ENCODE measurements around the gene MED1. TPM values are rescaled to one million over a fixed set of nuclear protein-coding genes. Genes with fewer than 3 reads are reported as not detected.

The MED1 gene
- total and polyA plus RNA-seq, 2 of the 4 experiments (the other 2 are of a cell fraction) = 16.9 to 24.2 TPM

DNA sequence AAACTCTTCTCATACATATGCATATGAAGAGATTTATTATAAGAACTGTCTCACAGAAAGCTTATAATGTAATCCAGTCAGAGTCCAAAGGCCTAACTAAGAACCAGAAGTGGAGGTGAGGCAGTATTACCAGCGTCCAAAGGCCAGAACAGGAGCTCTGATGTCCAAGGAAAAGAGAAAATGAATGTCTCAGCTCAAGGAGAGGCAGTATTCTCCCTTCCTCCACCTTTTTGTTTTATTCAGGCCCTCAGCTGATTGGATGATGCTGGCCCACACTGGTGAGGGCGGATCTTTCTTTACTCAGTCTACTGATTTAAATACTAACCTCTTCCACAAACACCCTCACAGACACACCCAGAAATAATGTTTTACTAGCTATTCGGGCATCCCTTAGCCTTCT lies 93.1 kb downstream of the MED1 start:
- no CpG with 5 or more reads among the region's 3 CpGs for WGBS, 2 experiments (ENCODE audit: extremely low coverage in 2 of 2, insufficient read length in 1 of 2)
- intact Hi-C loops (cut with micrococcal nuclease) (no loop called here), in situ Hi-C loops (cut with MboI; ENCODE audit: low sequenced_read_pairs) (no loop called here), dilution Hi-C loops (cut with HindIII; ENCODE audit: low sequenced_read_pairs, unreplicated experiment) (no loop called here)
- Histone ChIP-seq H3K4me2 (ENCODE audit: low read depth, low read length) (no peak overlapping the region), H2BK20ac (ENCODE audit: low read depth, low read length) (no peak overlapping the region), H2BK5ac (ENCODE audit: low read depth, low read length, poor library complexity, severe bottlenecking) (no peak overlapping the region), H3K27ac (ENCODE audit: insufficient read depth, low read length) (no peak overlapping the region), H3K23ac (ENCODE audit: low read depth, low read length) (no peak overlapping the region), H4K91ac (ENCODE audit: insufficient read depth, low read depth, low read length) (no peak overlapping the region), H3K4me1 (ENCODE audit: control insufficient read depth, insufficient read depth, low read length) (no peaks in the 10 kb centered on the region), H2BK120ac (ENCODE audit: low read depth, low read length) (no peak overlapping the region), H3K18ac (ENCODE audit: low read depth, low read length) (no peak overlapping the region), H3K27me3 (ENCODE audit: control insufficient read depth, insufficient read depth, low read length) (no peaks in the 10 kb centered on the region), H3K9me3 (ENCODE audit: control insufficient read depth, insufficient read depth, low read length) (no peaks in the 10 kb centered on the region), H3K14ac (replicated peaks; ENCODE audit: low read depth, low read length) (no peak overlapping the region), H2BK15ac (ENCODE audit: low read depth, low read length) (no peak overlapping the region), H2AFZ (replicated peaks; ENCODE audit: low read length, poor library complexity) (no peak overlapping the region), H3K56ac (ENCODE audit: extremely low read depth, insufficient read depth, low read length) (no peak overlapping the region), H3K9ac (ENCODE audit: low read depth, low read length) (no peak overlapping the region), H2AK5ac (ENCODE audit: low read depth, low read length) (no peak overlapping the region), H3K79me1 (ENCODE audit: low read depth in 1 of 2, low read length in 2 of 2) (peaks cover 11 to 19% of the 10 kb centered on the region in 2 experiments), H4K5ac (ENCODE audit: low read depth, low read length) (no peak overlapping the region), H2AK9ac (replicated peaks; ENCODE audit: low read depth, low read length, poor library complexity) (no peak overlapping the region), H3K4me3 (ENCODE audit: insufficient read depth, low read depth, low read length) (no peak overlapping the region), H3K9me1 (ENCODE audit: insufficient read depth, low read length) (no peaks in the 10 kb centered on the region), H4K20me1 (ENCODE audit: insufficient read depth, low read length) (no peaks in the 10 kb centered on the region; the same call in 1 of the 2 replicates), H3K36me3 (ENCODE audit: control insufficient read depth, insufficient read depth, low read length) (no peaks in the 10 kb centered on the region), H3K4ac (ENCODE audit: low read depth, low read length) (no peak overlapping the region), H4K8ac (ENCODE audit: low read depth in 2 of 2, low read length in 2 of 2) (no peak overlapping the region)
- ChIA-PET CTCF (interaction anchor here (0.7 kb wide), 1 partner anchor 80 kb away, joined by 5 read pairs; no protein-coding TSS in a partner anchor), POLR2A (ENCODE audit: unreplicated experiment) (interaction anchor here (0.6 to 0.7 kb wide), 2 partner anchors 115 to 477 kb away, joined by 3 to 5 read pairs; no protein-coding TSS in a partner anchor)
- BruUV-seq (replicated peaks) = no TSS peak
- ATAC-seq (ENCODE audit: low read depth) (no peak), DNase-seq (no peak)
- TF ChIP-seq, protein P1, sequence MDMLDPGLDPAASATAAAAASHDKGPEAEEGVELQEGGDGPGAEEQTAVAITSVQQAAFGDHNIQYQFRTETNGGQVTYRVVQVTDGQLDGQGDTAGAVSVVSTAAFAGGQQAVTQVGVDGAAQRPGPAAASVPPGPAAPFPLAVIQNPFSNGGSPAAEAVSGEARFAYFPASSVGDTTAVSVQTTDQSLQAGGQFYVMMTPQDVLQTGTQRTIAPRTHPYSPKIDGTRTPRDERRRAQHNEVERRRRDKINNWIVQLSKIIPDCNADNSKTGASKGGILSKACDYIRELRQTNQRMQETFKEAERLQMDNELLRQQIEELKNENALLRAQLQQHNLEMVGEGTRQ (IDR thresholded peaks at IDR 0.05; ENCODE audit: low read depth, low read length) = no peak
- TF ChIP-seq BHLHE40 (IDR thresholded peaks at IDR 0.05; ENCODE audit: low read depth, low read length) (no peak), CHD1 (IDR thresholded peaks at IDR 0.05; ENCODE audit: low read depth, low read length) (no peak), NFE2L2 (IDR thresholded peaks at IDR 0.05; ENCODE audit: low read depth, low read length) (no peak), CEBPB (IDR thresholded peaks at IDR 0.05; ENCODE audit: low read depth, low read length) (no peak), MXI1 (IDR thresholded peaks at IDR 0.05; ENCODE audit: borderline replicate concordance, low read depth, low read length) (no peak), MAZ (IDR thresholded peaks at IDR 0.05; ENCODE audit: borderline replicate concordance, low read depth, low read length) (no peak), RAD21 (IDR thresholded peaks at IDR 0.05; ENCODE audit: low read length) (no peak), RFX5 (IDR thresholded peaks at IDR 0.05; ENCODE audit: low read depth, low read length) (no peak), SMC3 (IDR thresholded peaks at IDR 0.05; ENCODE audit: low read depth, low read length) (no peak), MAFK (IDR thresholded peaks at IDR 0.05; ENCODE audit: low read depth, low read length) (no peak), RCOR1 (IDR thresholded peaks at IDR 0.05; ENCODE audit: insufficient replicate concordance, low read length) (no peak)
- TF ChIP-seq, protein P2, sequence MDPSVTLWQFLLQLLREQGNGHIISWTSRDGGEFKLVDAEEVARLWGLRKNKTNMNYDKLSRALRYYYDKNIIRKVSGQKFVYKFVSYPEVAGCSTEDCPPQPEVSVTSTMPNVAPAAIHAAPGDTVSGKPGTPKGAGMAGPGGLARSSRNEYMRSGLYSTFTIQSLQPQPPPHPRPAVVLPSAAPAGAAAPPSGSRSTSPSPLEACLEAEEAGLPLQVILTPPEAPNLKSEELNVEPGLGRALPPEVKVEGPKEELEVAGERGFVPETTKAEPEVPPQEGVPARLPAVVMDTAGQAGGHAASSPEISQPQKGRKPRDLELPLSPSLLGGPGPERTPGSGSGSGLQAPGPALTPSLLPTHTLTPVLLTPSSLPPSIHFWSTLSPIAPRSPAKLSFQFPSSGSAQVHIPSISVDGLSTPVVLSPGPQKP (IDR thresholded peaks at IDR 0.05; ENCODE audit: borderline replicate concordance, low read depth, low read length) = no peak
